ENCODE results near the gene SERPINB1. TPM values are rescaled to one million over a fixed set of nuclear protein-coding genes. Genes with fewer than 3 reads are reported as not detected.
"Not testable (repeated sequence)": the region's sequence is repeated elsewhere in the genome, so short reads cannot be mapped to it uniquely, and the experiment has no call there.

The SERPINB1 gene
- total RNA-seq, 1 experiment from 2014 or later, result 54.2 TPM

DNA sequence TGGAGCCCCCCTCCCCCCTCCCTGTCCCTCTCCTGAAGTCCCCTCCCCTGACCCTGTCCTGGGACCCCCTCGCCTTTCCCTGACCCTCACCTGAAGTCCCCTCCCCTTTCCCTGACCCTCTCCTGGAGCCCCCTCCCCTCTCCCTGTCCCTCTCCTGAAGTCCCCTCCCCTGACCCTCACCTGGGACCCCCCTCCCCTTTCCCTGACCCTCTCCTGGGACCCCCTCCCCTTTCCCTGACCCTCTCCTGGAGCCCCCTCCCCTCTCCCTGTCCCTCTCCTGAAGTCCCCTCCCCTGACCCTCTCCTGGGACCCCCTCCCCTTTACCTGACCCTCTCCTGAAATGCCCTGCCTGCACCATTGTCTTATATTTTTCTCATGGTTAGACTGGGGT, 11.7 kb upstream of the SERPINB1 start:
- in situ Hi-C loops (cut with HindIII; ENCODE audit: low pct_unique_long_range_greater_than_20kb, low sequenced_read_pairs); DNase-seq (ENCODE audit: low read depth): not testable (repeated sequence)

- in situ Hi-C loops (cut with HindIII; ENCODE audit: low pct_unique_long_range_greater_than_20kb, low sequenced_read_pairs), result no loop called here
Measured at GRCh38 chr6:2852921-2853322, 11.3 kb upstream of the SERPINB1 start.

GRCh38 chr6:2852514-2852855, 10.8 kb upstream of the SERPINB1 start:
- in situ Hi-C loops (cut with HindIII; ENCODE audit: low pct_unique_long_range_greater_than_20kb, low sequenced_read_pairs), result no loop called here
- no peak for DNase-seq (ENCODE audit: low read depth)

More at GRCh38 chr6:2852921-2853322, 11.3 kb upstream of the SERPINB1 start:
- no peak for DNase-seq (ENCODE audit: low read depth)

DNA sequence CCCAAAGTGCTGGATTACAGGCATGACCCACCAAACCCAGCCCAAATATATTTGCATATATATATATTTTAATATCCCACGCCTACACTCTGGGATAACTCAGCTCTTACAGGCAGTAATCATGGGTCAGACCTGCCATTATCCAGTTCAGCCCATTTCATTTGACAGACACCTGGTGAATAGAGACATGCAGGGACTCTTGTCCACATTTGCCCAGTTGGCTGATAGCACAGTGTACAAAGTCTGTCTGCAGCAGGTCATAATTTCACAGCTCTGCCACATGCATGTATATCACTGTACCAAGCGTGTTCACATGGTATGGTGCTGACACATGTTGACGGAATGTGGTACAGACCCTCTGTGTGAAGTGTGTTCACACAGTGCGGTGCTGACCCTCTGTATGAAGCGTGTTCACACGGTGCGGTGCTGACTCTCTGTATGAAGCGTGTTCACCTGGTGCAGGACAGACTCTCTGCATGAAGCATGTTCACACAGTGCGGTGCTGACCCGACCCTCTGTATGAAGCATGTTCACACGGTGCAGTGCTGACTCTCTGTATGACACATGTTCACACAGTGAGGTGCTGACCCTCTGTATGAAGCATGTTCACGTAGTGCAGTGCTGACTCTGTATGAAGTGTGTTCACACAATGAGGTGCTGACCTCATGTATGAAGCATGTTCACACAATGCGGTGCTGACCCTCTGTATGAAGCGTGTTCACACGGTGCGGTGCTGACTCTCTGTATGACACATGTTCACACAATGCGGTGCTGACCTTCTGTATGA, 10.3 kb upstream of the SERPINB1 start:
- DNase-seq (ENCODE audit: low read depth), result no peak
- in situ Hi-C loops (cut with HindIII; ENCODE audit: low pct_unique_long_range_greater_than_20kb, low sequenced_read_pairs), result no loop called here

GRCh38 chr6:2850538-2851113, 9.0 kb upstream of the SERPINB1 start:
- in situ Hi-C loops (cut with HindIII; ENCODE audit: low pct_unique_long_range_greater_than_20kb, low sequenced_read_pairs), result no loop called here
- DNase-seq (ENCODE audit: low read depth), result peak; percentile 60

- no peak for DNase-seq (ENCODE audit: low read depth)
- in situ Hi-C loops (cut with HindIII; ENCODE audit: low pct_unique_long_range_greater_than_20kb, low sequenced_read_pairs), result no loop called here
Measured at GRCh38 chr6:2848851-2849250, 7.2 kb upstream of the SERPINB1 start.

DNA sequence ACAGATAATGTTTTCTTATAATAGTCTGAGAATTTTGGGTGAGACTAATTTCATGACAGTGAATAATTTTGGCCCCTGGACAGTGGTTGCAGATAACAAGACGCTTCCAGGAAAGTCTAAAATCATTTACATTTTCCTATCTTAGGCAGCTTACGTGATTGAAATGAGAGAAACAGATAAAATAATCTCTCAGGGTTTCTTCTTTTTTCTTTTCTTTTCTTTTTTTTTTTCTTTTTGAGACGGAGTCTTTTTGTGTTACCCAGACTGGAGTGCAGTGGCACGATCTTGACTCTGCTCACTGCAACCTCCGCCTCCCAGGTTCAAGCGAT, 4.2 kb upstream of the SERPINB1 start:
- DNase-seq (ENCODE audit: low read depth), result no peak
- in situ Hi-C loops (cut with HindIII; ENCODE audit: low pct_unique_long_range_greater_than_20kb, low sequenced_read_pairs), result no loop called here

- in situ Hi-C loops (cut with HindIII; ENCODE audit: low pct_unique_long_range_greater_than_20kb, low sequenced_read_pairs), result no loop called here
- DNase-seq (ENCODE audit: low read depth), result no peak
Measured at GRCh38 chr6:2844008-2844407, 2.3 kb upstream of the SERPINB1 start.

DNA sequence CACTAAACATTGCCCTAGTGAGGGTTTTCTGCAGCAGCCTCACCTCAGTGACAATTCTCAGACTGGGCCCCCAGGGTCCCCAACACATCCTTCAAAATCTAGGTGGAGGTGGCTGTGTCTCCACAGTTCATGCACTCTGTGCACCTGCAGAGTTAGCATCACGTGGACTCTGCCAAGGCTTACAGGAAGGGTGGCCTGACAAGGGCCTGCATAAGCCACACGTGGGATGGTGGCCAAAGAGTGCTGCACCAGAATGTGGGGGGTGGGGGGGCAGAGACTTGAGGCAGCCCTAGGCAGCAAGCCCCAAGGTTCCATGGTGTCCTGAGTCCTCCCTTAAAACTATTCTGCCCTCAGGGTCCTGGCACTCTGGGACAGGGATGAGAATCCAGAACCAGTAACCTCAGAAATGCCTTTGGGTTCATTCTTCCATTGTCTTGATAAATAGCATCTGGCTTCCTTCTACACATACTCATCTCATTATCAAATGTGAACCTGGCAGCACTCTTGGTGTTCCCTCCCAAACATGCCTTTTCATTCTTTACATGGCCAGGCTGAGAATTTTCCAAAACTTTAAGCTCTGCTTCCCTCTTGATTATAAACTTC, 1.6 kb upstream of the SERPINB1 start:
- DNase-seq (ENCODE audit: low read depth), result no peak
- in situ Hi-C loops (cut with HindIII; ENCODE audit: low pct_unique_long_range_greater_than_20kb, low sequenced_read_pairs), result no loop called here

DNA sequence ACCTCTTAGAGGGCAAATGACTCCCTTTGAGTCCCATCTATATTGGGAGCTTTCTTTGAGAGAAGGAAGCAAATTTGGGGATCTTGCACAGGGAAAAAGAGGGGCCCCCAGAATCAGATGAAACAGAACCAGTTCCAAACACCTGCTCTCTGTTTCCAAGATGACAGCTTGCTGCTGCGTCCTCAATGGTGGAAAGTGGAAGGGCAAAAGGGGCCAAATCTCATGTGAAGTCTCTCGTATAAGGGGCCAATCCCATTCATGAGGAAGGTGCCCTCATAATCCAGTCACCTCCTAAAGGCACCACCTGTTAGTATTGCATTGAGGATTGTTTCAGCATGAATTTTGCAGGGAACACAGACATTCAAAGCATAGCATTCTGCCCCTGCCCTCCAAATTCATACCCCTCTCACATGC, 483 bp upstream of the SERPINB1 start:
- DNase-seq (ENCODE audit: low read depth), result no peak
- in situ Hi-C loops (cut with HindIII; ENCODE audit: low pct_unique_long_range_greater_than_20kb, low sequenced_read_pairs), result no loop called here

GRCh38 chr6:2840749-2841061, 958 bp downstream of the SERPINB1 start:
- DNase-seq (ENCODE audit: low read depth), result no peak
- in situ Hi-C loops (cut with HindIII; ENCODE audit: low pct_unique_long_range_greater_than_20kb, low sequenced_read_pairs), result no loop called here

DNA sequence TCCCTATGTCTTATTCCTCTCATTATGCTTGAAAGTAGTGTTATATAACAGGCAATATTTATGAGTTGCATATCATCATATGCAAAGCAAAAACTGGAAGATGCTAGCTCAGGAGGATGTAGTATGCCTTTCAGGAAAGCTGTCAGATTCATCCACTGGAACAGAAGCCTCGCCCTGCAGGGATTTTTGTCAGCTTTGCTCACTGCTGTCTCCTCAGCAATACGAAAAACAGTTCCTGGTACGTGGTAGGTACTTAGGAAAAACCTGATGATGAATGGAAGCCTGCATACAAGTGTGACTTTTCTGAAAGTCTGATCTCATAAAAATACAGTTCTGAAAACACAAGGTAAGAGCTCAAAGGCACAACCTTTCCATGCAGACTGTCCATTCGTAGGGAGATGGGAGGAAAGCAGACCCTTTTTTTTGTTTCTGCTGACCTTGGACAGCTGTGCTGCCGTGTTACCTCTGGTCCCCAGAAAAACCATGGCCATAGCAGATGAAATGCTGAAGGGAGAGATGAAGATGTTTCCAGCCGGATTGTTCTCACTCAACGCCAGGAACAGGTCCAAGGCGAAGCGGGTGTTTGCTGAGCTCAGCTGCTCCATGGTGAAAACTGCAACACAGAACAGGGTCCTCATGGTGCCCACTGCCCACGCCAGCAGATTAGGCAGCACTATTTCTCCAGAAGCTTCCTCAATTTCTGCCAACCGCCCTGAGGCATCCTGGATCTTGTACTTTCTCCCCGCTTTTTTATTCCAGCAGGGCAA, 1.5 kb downstream of the SERPINB1 start:
- peak; percentile 72 for DNase-seq (ENCODE audit: low read depth)
- in situ Hi-C loops (cut with HindIII; ENCODE audit: low pct_unique_long_range_greater_than_20kb, low sequenced_read_pairs), result no loop called here

- peak; percentile 89 for DNase-seq (ENCODE audit: low read depth)
- in situ Hi-C loops (cut with HindIII; ENCODE audit: low pct_unique_long_range_greater_than_20kb, low sequenced_read_pairs), result no loop called here
Measured at GRCh38 chr6:2839195-2839981, 2.3 kb downstream of the SERPINB1 start.

GRCh38 chr6:2838251-2838650, 3.4 kb downstream of the SERPINB1 start:
- in situ Hi-C loops (cut with HindIII; ENCODE audit: low pct_unique_long_range_greater_than_20kb, low sequenced_read_pairs), result no loop called here
- DNase-seq (ENCODE audit: low read depth), result no peak

GRCh38 chr6:2834262-2834661, 7.4 kb downstream of the SERPINB1 start:
- DNase-seq (ENCODE audit: low read depth), result no peak
- in situ Hi-C loops (cut with HindIII; ENCODE audit: low pct_unique_long_range_greater_than_20kb, low sequenced_read_pairs), result no loop called here

DNA sequence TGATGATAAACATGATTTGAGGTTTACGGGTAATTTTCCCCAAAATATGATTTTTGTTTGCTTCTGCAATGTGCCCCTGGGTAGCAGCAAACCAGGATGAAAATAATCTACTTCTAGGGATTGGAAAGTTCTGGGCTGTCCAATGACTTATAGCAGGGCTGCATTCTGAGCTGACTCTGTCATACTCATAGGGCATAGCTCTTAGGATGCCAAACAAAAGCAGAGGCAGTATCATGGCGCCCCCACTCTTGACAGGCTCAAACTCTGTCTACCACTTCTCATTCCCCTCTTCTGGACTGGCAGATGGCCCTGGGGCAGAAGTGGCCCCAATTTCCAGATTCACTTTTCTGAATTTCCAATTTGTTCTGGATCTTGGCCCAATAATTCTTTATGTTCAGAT, 10.3 kb downstream of the SERPINB1 start:
- in situ Hi-C loops (cut with HindIII; ENCODE audit: low pct_unique_long_range_greater_than_20kb, low sequenced_read_pairs), result no loop called here
- no peak for DNase-seq (ENCODE audit: low read depth)

- DNase-seq (ENCODE audit: low read depth), result no peak
- in situ Hi-C loops (cut with HindIII; ENCODE audit: low pct_unique_long_range_greater_than_20kb, low sequenced_read_pairs), result no loop called here
Measured at GRCh38 chr6:2830183-2830582, 11.5 kb downstream of the SERPINB1 start.

- DNase-seq (ENCODE audit: low read depth), result no peak
- in situ Hi-C loops (cut with HindIII; ENCODE audit: low pct_unique_long_range_greater_than_20kb, low sequenced_read_pairs), result no loop called here
Measured at GRCh38 chr6:2829253-2829652, 12.4 kb downstream of the SERPINB1 start.

DNA sequence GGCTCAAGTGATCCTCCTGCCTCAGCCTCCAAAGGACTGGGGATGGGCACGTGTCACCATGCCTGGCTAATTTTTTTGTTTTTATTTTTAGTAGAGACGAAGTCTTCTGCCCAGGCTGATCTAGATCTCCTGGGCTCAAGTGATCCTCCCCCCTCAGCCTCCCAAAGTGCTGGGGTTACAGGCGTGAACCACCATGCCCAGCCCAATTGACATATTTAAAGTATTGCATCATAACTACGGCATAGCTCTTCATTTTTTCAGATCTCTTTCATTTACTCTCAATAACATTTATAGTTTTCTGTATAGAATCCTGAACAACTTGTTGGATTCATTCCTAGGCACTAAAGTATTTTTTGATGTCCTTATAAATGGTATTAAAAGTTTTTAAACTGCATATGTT, 13.0 kb downstream of the SERPINB1 start:
- DNase-seq (ENCODE audit: low read depth), result no peak
- in situ Hi-C loops (cut with HindIII; ENCODE audit: low pct_unique_long_range_greater_than_20kb, low sequenced_read_pairs), result no loop called here
